Stimulated activated CD4-positive, alpha-beta T cell treated with anti-CD3 and anti-CD28 coated beads, Interleukin-1b, Interleukin-23, amount 100 ng/mL, for 24 hours (primary cell): Measurements from ENCODE around the gene GALNT9.

Experiments used
- DNase-seq, 4 experiments: peaks; one replicate each; pipeline ENCODE4 v3.0.0-alpha.2; 2020; ENCODE audit warnings: low read depth in 4 of 4, low spot score in 1 of 4

Gene GALNT9

GRCh38 chr12:132282031-132282949 is 47.1 kb downstream of the GALNT9 start:
- no peak for DNase-seq

GRCh38 chr12:132281038-132281437 is 48.4 kb downstream of the GALNT9 start:
- DNase-seq: no peak

GRCh38 chr12:132280406-132280805 is 49.0 kb downstream of the GALNT9 start:
- no peak for DNase-seq

- DNase-seq: no peak
Observed at GRCh38 chr12:132279930-132280329, 49.5 kb downstream of the GALNT9 start.

GRCh38 chr12:132279184-132279889 is 50.1 kb downstream of the GALNT9 start:
- DNase-seq: no peak

GRCh38 chr12:132278401-132279183 is 50.8 kb downstream of the GALNT9 start:
- no peak for DNase-seq

- no peak for DNase-seq
Observed at GRCh38 chr12:132277949-132278348, 51.4 kb downstream of the GALNT9 start.

GRCh38 chr12:132277374-132277941 is 51.9 kb downstream of the GALNT9 start:
- DNase-seq: no peak

- no peak for DNase-seq
Observed at GRCh38 chr12:132276827-132277373, 52.5 kb downstream of the GALNT9 start.

GRCh38 chr12:132276066-132276826 is 53.1 kb downstream of the GALNT9 start:
- DNase-seq: no peak

GRCh38 chr12:132275631-132276030 is 53.8 kb downstream of the GALNT9 start:
- DNase-seq: no peak

- DNase-seq: no peak
Observed at GRCh38 chr12:132275110-132275531, 54.3 kb downstream of the GALNT9 start.

- DNase-seq: no peak
Observed at GRCh38 chr12:132273992-132274334, 55.4 kb downstream of the GALNT9 start.

GRCh38 chr12:132272711-132273110 is 56.7 kb downstream of the GALNT9 start:
- no peak for DNase-seq

- DNase-seq: no peak
Observed at GRCh38 chr12:132271755-132272092, 57.7 kb downstream of the GALNT9 start.

GRCh38 chr12:132270969-132271754 is 58.2 kb downstream of the GALNT9 start:
- no peak for DNase-seq

GRCh38 chr12:132270516-132270915 is 58.9 kb downstream of the GALNT9 start:
- DNase-seq: no peak

- no peak for DNase-seq
Observed at GRCh38 chr12:132269271-132269968, 60.0 kb downstream of the GALNT9 start.

GRCh38 chr12:132268674-132269073 is 60.7 kb downstream of the GALNT9 start:
- DNase-seq: no peak
